Hepatocyte (in vitro differentiated cells): ENCODE results near the gene SNRPD3. TPM values are rescaled to one million over a fixed set of nuclear protein-coding genes. Genes with fewer than 3 reads are reported as not detected.

ENCODE experiments used
- DNase-seq: peaks from one replicate; pipeline ENCODE4 v3.0.0-alpha.2; 2016; ENCODE audit warnings: low spot score
- H2AFZ ChIP-seq: fragments of 200-600 bp; sonication (generic); 2 replicates; pipeline ENCODE4 v1.6.0; 2016; ENCODE audit warnings: antibody characterized with exemption, mild to moderate bottlenecking
- H3K27ac ChIP-seq: fragments of 200-600 bp; sonication (generic); 2 replicates; pipeline ENCODE4 v1.5.1; 2016; ENCODE audit warnings: mild to moderate bottlenecking
- H3K27me3 ChIP-seq: fragments of 200-600 bp; sonication (generic); 2 replicates; pipeline ENCODE4 v1.6.1; 2016
- H3K36me3 ChIP-seq: fragments of 200-600 bp; sonication (generic); replicated peaks from 2 replicates; pipeline ENCODE4 v1.5.1; 2016; ENCODE audit warnings: low read depth; ENCODE audit not compliant: insufficient read depth
- H3K4me1 ChIP-seq: fragments of 200-600 bp; sonication (generic); 2 replicates; pipeline ENCODE4 v1.5.1; 2016; ENCODE audit warnings: mild to moderate bottlenecking, moderate library complexity; ENCODE audit not compliant: insufficient read depth
- H3K4me2 ChIP-seq: fragments of 200-600 bp; sonication (generic); 2 replicates; pipeline ENCODE4 v1.6.0; 2016
- H3K4me3 ChIP-seq: fragments of 200-600 bp; sonication (generic); 2 replicates; pipeline ENCODE4 v1.5.1; 2016; ENCODE audit warnings: mild to moderate bottlenecking
- H3K79me2 ChIP-seq: fragments of 200-600 bp; sonication (generic); 2 replicates; pipeline ENCODE4 v1.6.0; 2017; ENCODE audit warnings: mild to moderate bottlenecking
- H3K9me2 ChIP-seq: fragments of 200-600 bp; sonication (generic); replicated peaks from 2 replicates; pipeline ENCODE4 v1.6.0; 2017; ENCODE audit warnings: mild to moderate bottlenecking; ENCODE audit not compliant: insufficient read depth
- H3K9me3 ChIP-seq: fragments of 200-600 bp; sonication (generic); 2 replicates; pipeline ENCODE4 v1.5.1; 2016; ENCODE audit warnings: low read depth, mild to moderate bottlenecking
- H4K20me1 ChIP-seq: fragments of 200-600 bp; sonication (generic); 2 replicates; pipeline ENCODE4 v1.6.0; 2016; ENCODE audit warnings: mild to moderate bottlenecking; ENCODE audit not compliant: insufficient read depth, poor library complexity, severe bottlenecking
- EZH2 ChIP-seq: fragments of 200-600 bp; sonication (generic); IDR thresholded peaks from 2 replicates; pipeline ENCODE4 v1.6.1; 2016; ENCODE audit warnings: antibody characterized with exemption, mild to moderate bottlenecking, borderline replicate concordance
- EZH2phosphoT487 ChIP-seq: fragments of 200-600 bp; sonication (generic); IDR thresholded peaks from one replicate; pipeline ENCODE4 v1.6.1; 2018; ENCODE audit warnings: antibody characterized with exemption, mild to moderate bottlenecking, low read depth, moderate library complexity; ENCODE audit not compliant: unreplicated experiment, severe bottlenecking
- WGBS: methylation state at CpG from one replicate; pipeline ENCODE4 v1.1.6; 2016; ENCODE audit warnings: low lambda C conversion rate; ENCODE audit errors: missing lambda C conversion rate; 5-methylcytosine and 5-hydroxymethylcytosine counted together
- polyA plus RNA-seq: library from polyadenylated mRNA; unstranded; fragments of >200 nt; fragmentation: Nextera tagmentation; extraction: Ambion mirVana; gene quantifications from 2 replicates; pipeline ENCODE4 v1.2.1, GENCODE V29; 2016
- total RNA-seq: library from RNA; depleted of rRNA; stranded (reverse); fragments of >200 nt; gene quantifications from 2 replicates; pipeline ENCODE4 v1.2.3, GENCODE V29; 2014
- TF ChIP-seq, protein P1 (sequence below): fragments of 200-600 bp; sonication (generic); IDR thresholded peaks from 2 replicates; pipeline ENCODE4 v1.5.1; 2016; ENCODE audit warnings: antibody characterized with exemption, mild to moderate bottlenecking; ENCODE audit not compliant: poor library complexity

SNRPD3 gene
- total and polyA plus RNA-seq, 2 experiments from 2014 or later, result 122 to 185 TPM

DNA sequence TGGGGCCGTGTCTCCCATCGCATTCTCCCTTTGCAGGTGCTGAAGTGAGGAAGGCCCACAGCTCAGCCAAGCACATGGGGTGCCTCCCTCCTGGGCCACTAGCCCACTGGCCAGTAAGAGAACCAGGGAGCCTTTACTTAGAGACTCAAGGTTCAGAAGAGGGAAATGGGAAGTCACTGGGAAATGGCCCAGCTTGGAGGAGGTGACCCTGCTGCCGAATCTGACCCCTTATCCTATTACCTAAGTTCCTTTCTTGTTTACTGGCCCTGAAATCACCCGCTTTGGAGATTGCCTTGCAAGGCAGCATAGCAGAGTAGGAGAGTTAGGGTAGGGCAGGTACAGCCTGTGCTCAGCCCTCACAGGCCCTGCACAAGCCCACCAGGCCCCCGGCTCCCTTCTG is 36.3 kb upstream of the SNRPD3 start:
- H3K9me3 ChIP-seq, result no peaks in the 10 kb centered on the region
- H2AFZ ChIP-seq, result no peak overlapping the region
- H3K4me3 ChIP-seq, result no peak overlapping the region
- peaks cover 19% of the 10 kb centered on the region for H3K4me1 ChIP-seq
- H4K20me1 ChIP-seq, result no peaks in the 10 kb centered on the region
- no peak for TF ChIP-seq EZH2
- no peak for TF ChIP-seq EZH2phosphoT487
- TF ChIP-seq, protein P1, sequence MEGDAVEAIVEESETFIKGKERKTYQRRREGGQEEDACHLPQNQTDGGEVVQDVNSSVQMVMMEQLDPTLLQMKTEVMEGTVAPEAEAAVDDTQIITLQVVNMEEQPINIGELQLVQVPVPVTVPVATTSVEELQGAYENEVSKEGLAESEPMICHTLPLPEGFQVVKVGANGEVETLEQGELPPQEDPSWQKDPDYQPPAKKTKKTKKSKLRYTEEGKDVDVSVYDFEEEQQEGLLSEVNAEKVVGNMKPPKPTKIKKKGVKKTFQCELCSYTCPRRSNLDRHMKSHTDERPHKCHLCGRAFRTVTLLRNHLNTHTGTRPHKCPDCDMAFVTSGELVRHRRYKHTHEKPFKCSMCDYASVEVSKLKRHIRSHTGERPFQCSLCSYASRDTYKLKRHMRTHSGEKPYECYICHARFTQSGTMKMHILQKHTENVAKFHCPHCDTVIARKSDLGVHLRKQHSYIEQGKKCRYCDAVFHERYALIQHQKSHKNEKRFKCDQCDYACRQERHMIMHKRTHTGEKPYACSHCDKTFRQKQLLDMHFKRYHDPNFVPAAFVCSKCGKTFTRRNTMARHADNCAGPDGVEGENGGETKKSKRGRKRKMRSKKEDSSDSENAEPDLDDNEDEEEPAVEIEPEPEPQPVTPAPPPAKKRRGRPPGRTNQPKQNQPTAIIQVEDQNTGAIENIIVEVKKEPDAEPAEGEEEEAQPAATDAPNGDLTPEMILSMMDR, result no peak
- no peaks in the 10 kb centered on the region for H3K79me2 ChIP-seq
- H3K36me3 ChIP-seq, result no peaks in the 10 kb centered on the region
- H3K9me2 ChIP-seq, result no peaks in the 10 kb centered on the region
- H3K27ac ChIP-seq, result no peak overlapping the region
- H3K27me3 ChIP-seq, result no peaks in the 10 kb centered on the region
- H3K4me2 ChIP-seq, result no peak overlapping the region
- no peak for DNase-seq
- 93% methylated on average over 5 of the region's 5 CpGs for WGBS

DNA sequence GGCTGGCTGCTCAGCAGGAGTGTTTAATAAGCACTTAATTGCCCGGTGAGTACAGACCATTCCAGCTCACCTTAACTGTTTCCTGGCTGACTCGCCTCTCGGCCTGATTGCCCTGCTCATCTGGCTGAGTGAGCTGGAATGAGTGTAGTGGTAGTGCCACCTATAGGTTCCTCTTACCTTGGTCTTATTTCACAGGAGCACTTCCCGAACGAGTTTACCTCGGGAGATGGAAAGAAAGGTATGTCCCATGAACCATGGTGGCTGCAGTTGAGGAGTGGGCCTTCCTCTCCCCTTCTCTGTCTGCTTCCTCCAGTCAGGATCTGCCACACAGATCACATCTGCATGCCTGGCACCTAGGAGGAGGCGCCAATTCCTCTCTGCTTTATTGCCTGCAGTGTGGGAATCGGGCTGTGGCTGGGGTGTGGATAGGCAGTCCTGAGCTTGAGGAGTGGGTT is 34.0 kb upstream of the SNRPD3 start:
- TF ChIP-seq, protein P1, result peak; percentile 71
- no peak for TF ChIP-seq EZH2phosphoT487
- no peak for TF ChIP-seq EZH2
- H3K4me2 ChIP-seq, result peak overlapping the region; percentile 53
- H3K4me1 ChIP-seq, result peaks cover 6% of the 10 kb centered on the region
- no peaks in the 10 kb centered on the region for H3K36me3 ChIP-seq
- no peak overlapping the region for H3K27ac ChIP-seq
- H3K27me3 ChIP-seq, result no peaks in the 10 kb centered on the region
- peak; percentile 87 for DNase-seq
- H4K20me1 ChIP-seq, result no peaks in the 10 kb centered on the region
- WGBS, result 17% methylated on average over 8 of the region's 8 CpGs
- H3K9me3 ChIP-seq, result no peaks in the 10 kb centered on the region
- H2AFZ ChIP-seq, result no peak overlapping the region
- H3K4me3 ChIP-seq, result no peak overlapping the region
- no peaks in the 10 kb centered on the region for H3K79me2 ChIP-seq
- no peaks in the 10 kb centered on the region for H3K9me2 ChIP-seq

DNA sequence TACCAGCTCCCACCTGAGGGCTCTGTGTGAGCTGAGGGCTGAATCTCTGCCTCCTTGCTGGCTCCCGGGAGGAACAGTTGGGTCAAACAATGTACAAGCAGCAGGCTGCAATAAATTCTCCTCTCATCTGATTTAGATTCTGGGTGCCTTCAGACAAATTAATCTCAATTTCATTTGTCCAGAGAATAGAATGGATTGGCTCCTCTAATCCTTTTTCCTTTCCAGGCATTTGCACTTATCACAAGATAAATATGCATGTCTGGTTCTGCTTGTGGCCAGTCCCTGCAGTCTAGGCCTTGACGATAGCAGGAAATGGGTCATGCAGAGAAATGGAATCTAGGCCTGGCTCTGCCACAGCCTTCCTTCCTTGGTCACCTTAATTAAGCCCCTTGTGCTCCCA is 31.9 kb upstream of the SNRPD3 start:
- Histone ChIP-seq H2AFZ (no peak overlapping the region), H3K27ac (no peak overlapping the region), H3K27me3 (no peaks in the 10 kb centered on the region), H3K4me1 (peaks cover 6% of the 10 kb centered on the region), H3K36me3 (no peaks in the 10 kb centered on the region), H3K9me3 (no peaks in the 10 kb centered on the region), H3K79me2 (no peaks in the 10 kb centered on the region), H3K4me3 (no peak overlapping the region), H3K9me2 (no peaks in the 10 kb centered on the region), H4K20me1 (no peaks in the 10 kb centered on the region), H3K4me2 (no peak overlapping the region)
- DNase-seq, result no peak
- 71% methylated on average over 2 of the region's 2 CpGs for WGBS
- TF ChIP-seq EZH2 (no peak), EZH2phosphoT487 (no peak)
- TF ChIP-seq, protein P1, result no peak
